G401.6 (cell line): ENCODE measurements around the gene ATE1.
A peak's percentile ranks its signal among the peaks of the same experiment; 100 is the strongest.
"Not testable (repeated sequence)": the region's sequence is repeated elsewhere in the genome, so short reads cannot be mapped to it uniquely, and the experiment has no call there.

ENCODE experiments used
- FAIRE-seq: peaks from 2 replicates; lab custom pipeline; 2012; peaks lifted over from hg19 to GRCh38; lab: Jason Lieb, UNC

The ATE1 gene

DNA sequence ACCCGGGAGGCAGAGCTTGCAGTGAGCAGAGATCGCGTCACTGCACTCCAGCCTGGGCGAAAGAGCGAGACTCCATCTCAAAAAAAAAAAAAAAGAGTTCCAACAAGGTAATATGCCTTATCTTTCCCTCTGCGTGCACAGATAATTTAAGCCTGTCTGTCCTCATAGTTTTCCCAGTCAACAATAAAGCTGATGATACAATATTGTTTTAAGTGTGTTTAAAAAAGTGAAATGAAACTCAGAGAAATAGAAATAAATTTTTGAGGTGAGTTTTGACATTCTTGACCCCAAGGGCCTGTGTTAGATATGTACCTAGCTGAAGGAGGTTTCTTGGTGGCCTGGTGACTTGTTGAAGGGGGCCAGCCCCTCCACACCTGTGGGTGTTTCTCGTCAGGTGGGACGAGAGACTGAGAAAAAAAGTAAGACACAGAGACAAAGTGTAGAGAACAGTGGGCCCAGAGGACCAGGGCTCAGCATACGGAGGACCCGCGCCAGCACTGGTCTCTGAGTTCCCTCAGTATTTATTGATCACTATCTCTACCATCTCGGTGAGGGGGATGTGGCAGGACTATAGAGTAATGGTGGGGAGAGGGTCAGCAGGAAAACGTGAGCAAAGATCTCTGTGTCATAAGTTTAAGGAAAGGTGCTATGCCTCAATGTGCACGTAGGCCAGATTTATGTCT, 1.9 kb upstream of the ATE1 start:
- not testable (repeated sequence) for FAIRE-seq

DNA sequence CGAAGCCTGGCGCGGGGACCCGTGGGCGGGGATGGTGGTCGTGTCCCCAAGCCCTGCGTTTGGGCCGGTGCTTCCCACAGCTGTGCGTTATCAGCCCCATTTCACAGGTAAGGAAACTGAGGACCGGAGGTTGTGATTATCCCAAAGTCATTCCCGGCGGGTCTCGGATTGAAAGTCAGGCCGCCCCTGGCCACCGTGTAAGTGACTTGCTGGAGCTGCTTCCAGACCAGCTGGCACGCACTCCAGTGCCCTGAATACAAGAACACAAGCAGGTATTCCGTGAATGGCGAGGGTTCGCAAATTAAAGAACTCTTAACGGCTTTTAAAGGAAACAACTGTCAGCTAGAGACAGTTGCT, 675 bp upstream of the ATE1 start:
- FAIRE-seq = no peak

DNA sequence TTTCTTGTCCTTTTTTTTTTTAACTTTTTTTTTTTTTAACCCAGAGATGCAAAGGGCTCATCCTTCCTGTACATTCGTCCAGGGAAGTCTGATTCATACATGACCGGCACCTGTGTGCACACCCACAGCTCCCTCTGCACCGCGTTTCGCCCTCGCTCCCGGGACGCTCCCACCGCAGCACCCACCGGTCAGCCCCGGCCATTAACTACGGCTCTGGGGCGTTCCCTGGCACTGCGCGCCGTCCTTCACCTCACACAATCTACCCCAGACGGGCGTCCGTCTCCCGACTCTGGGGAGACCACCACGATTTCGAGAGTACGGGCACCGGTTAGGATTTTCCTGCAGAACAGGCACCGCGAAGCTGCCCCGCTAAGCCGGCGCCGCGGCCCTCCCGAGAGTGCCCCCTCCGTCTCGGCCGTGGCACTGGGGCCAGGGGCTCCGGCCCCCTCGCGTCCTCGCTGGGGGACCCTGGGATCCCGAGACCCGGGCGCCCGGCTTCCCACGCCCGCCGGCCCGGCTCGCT, 452 bp downstream of the ATE1 start:
- no peak for FAIRE-seq

DNA sequence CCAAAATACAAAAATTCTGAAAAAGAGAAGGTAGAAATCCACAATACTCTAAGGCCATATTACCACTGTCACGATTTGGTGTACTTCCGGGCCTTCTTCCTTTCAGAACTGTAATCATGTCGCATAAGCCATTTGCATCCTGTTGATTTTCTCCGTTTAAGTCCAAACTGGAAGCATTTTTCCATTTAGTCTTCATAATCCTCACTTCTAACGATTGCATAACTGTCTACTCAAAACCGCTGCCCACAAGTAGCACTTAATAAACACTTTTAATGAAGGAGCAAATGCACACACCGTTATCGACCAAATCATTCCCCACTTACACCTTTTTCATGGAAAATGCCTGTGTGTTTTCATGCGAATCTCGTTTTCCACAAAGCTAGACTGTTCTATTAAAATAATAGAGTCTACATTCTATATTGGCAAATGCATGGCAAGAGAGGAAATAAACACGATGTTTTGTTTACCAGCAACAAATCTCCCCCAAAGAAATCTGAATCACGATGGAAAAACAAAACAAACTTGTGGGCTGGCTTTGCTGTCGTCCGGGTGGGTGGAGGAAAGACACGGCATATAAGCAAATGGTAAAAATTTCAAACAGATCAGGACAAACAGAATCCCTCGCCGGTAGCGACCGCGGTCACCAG, 1.0 kb downstream of the ATE1 start:
- peak; percentile 68 for FAIRE-seq

DNA sequence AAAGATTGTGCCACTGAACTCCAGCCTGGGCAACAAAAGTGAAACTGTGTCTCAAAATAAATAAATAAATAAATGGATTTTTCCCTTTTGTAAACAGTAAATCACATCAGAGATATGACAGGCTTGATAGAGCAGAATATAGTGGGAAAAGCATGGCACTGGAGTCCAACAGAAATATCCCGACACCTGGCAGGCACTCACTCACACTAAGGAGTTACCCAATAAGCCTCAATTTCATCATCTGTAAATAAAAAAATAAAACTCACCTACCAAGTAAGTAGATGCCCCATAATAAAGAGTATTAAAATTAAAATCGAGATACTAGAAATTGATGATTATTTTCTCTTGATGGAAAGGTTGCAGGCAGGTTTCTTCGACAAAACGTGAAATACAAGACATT, 1.7 kb downstream of the ATE1 start:
- FAIRE-seq = no peak

DNA sequence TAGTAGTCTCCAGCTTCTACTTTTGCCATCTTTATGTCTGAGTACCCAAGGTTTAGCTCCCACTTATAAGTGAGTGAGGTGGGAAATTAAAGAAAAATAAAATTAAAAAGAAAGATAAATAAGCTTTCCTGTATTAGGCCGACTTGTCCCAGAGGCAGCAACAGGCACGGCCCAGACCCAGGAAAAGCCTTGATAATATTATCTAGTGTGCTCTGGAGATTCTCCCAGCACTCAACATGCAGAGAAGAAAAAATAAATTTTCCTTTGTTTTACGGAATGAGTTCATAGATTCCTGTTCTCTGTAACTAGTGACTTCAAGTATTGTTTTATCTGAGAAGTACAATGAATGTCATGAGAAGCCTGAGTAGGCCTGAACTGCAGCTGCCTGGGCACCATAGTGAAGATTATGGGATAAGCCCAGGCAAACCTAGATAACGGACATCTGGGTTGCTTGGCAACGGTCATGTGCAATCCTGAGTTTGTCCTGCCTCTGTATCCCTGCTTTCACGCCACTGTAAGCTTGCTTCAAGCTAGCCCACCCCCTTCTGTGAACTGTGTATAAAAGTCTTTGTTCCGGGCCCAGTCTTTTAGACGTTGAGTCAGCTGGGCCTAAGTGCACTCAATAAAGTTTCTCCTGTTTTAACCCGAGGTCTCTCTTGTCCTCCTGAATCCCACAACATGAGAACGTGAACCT, 6.4 kb downstream of the ATE1 start:
- FAIRE-seq = no peak

DNA sequence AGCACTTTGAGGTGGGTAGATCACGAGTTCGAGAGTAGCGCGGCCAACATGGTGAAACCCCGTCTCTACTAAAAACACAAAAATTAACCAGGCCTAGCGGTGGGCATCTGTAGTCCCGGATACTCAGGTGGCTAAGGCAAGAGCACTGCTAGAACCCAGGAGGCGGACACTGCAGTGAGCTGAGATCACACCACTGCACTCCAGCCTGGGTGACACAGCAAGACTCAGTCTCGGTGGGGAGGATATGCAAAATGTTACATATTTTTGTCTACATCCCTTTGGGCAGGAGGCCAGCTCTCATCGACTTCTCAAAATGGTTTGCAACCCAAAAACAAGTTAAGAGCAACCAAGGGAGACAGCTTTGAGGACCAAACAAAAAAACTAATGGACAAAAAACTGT, 8.2 kb downstream of the ATE1 start:
- FAIRE-seq = no peak

DNA sequence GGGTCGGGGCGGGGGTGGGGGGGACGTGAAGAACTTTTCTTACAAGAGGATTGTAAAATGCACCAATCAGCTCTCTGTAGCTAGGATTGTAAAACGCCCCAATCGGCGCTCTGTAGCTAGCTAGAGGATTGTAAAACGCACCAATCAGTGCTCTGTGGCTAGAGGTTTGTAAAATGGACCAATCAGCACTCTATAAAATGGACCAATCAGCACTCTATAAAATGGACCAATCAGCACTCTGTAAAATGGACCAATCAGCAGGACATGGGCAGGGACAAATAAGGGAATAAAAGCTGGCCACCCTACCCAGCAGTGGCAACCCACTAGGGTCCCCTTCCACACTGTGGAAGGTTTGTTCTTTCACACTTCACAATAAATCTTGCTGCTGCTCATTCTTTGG, 9.0 kb downstream of the ATE1 start:
- FAIRE-seq = not testable (repeated sequence)

DNA sequence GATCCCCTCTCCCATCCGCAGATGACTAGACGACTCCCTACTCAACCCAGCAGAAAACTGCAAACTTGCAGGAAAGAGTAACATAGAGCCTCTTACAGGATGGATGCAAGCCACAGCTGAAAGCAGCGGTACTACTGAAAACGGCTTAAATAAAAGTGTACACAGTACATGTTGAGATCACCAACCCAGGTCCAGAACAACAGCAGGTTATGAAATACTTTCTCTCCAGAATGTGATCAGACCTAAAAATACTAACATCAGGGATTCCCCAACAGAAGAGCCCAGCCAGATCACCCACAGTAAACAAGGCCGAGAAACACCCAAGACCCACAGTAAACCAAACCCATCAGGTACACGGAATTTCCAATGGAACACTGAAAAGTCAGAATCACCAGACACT, 13.2 kb downstream of the ATE1 start:
- FAIRE-seq = no peak

DNA sequence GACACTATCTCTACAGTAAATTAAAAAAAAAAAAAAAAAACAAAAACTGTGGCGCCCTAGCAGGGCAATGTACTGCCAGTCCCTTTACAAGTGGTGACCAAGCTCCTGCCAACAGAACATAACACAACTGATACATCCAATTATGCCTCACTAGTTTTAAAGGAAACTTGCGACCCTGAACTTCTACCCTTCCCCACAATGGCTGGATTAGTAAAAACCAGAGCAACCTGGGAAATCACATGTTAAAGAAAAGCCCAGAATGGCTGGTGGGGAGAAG, 16.5 kb downstream of the ATE1 start:
- no peak for FAIRE-seq

DNA sequence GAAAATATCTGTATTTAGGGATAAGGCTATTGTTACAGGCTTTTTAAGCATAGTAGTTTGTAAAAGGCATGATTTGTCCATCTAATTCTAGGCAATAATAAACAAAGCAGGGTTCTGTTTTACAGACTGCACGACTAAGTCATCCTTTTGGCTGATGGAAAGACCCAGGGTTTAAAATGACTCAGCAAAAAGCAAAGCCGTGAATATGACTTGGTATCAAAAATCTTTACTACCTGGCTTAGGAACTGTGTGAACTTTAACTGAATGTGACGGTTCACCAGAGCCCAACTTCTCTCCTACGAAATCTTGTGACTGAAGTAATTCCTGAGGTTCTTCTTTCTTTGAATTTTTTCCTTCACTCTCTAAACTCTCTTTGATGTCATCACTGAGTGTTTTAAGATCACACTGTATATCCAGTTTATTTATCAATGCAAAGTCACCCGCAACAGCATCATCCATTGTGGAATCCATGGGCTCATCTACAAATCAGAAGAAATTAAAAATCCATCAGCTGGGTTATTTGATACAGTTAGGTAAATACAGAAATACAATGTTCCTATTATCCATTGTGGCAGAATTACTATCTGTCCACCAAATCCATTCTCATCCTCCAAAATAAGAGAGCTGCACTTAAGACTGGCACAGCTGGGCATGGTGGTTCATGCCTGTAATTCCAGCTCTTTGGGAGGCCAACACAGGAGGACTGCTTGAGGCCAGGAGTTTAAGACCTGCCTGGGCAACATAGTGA, 17.0 kb downstream of the ATE1 start:
- no peak for FAIRE-seq

DNA sequence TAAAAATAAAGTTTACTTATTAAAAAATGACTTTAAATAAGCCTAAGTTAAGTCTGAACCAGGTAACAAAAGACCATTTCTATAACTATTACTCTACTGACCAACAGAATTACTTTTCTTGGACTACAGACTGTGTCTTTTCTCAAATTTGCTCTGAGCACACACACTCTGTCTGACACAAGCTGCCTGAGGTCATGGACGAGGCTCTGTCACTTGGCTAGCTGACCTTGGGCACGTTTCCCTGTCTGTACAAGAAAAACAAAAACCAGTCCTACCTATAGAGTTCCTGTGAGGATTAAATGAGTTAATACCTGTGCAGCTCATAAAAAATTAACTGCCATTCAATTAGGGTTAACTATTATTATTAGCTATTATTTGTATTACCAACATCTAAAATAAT, 22.9 kb downstream of the ATE1 start:
- no peak for FAIRE-seq

DNA sequence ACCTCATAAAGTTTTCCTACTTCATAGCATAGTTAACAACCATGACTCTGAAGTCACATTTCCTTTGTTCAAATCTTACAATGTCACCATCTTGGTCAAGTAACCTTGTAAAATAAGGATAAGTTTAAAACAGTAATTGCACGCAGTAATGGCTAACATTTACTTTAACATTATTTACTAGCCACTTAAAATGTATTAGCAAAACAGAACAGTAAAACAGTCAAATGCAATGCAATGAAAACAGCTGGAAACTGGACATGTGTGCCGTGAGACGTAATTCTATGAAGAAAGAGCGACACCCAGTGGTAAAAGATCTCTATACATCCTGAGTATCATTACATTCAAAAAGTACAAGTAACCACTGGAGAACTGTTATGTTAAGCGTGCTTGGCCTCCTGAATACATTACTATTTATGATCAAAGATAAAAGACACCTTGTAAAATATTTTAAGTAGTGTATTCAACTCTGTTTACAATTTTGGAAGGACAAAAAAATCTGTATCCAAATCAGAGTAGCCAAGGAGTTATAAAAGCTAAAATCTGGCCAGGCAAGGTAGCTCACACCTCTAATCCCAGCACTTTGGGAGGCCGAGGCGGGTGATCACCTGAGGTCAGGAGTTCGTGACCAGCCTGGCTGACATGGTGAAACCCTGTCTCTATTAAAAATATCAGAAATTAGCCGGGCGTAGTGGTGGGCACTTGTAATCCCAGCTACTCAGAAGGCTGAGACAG, 27.2 kb downstream of the ATE1 start:
- peak; percentile 99 for FAIRE-seq

DNA sequence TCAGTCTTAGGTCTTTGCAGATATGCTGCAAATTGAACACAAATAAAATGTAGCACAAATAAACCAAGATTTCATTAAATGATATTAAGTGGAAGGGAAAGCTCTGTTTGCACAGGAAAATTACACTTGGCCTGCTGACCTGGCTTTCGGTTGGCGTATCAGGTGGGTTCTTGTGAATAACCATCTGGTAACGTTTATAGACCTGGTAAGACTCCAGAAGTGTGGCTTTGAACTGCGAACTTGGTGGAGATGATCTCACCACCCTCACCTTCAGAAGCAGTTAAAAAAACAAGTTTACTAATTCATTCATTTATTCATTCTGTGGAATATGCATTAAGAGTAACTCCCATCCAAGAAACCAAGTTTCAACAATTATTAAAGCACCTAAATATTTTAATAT, 28.1 kb downstream of the ATE1 start:
- no peak for FAIRE-seq

DNA sequence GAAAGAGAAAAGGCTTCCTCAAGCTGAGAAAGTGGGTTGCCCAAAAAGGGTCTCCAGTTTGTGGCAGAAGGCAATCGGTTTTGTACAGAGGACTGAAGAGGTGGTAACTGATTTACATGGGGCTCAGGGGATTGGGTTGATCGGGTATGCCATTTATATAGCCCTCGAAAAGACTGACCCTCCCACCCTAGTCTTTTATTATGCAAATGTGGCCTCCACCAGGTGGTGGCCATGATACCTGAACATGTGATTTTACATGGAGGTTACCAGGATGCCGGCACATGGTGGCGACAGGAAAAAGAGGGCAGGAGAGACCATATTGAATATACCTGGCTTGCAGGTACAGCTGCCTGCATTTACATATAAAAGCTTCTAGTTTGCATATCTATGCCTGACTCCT, 36.7 kb downstream of the ATE1 start:
- no peak for FAIRE-seq

DNA sequence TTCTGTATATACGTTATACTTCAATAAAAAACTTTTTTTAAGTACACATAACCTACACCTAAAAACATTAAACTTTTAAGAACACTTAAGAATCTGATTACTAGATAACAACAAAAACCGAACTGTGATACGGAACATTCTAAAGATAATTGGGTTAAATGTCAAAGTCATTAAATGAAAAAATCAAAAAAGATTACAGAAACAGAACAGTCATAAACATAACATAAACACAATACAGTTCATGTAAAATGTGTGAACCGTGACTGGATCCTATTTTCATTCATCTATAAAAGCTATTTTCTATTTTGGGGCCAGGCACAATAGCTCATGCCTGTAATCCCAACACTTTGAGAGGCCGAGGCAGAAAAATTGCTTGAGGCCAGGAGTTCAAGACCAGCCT, 38.6 kb downstream of the ATE1 start:
- no peak for FAIRE-seq

DNA sequence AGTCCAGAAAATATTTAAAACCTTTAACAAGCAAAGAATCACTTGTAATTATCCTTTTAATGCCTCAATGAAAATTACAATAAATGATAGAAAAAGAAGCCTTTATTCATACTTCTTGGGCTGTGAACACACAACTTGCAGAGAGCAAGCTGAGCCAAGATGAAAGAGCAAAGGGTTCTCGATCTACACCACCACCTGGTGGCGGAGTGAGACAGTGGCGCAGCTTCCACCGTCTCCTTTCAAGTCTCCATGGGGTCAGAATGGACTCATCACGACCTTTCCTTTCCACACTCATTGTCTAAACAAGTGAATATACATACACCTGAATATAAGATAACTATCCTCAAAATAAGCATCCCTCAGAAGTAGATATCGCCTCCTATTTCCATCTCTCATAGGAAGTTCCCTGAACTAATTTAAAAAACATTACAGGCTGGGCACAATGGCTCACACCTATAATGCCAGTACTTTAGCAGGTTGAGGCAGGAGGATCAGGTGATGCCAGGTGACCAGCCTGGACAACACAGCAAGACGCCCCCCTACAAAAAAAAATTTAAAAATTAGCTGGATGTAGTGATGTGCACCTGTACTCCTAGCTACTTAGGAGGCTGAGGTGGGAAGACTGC, 40.7 kb downstream of the ATE1 start:
- peak; percentile 95 for FAIRE-seq

DNA sequence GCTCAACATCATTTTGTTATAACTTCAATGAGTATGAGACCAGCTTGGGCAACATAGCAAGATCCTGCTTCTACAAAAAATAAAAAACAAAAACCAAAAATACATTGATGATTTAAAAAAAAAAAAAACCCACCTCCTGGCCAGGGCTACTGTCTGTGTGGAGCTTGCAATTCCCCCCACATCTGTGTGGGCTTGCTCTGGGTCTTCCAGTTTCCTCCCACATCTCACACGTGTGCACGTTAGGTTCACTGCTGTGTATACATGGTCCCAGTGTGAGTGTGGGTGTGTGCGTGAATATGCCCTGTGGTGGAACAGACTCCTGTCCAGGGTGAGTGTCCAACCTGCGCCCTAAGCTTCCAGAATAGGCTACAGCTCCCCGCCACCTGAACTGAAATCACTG, 41.6 kb downstream of the ATE1 start:
- no peak for FAIRE-seq

DNA sequence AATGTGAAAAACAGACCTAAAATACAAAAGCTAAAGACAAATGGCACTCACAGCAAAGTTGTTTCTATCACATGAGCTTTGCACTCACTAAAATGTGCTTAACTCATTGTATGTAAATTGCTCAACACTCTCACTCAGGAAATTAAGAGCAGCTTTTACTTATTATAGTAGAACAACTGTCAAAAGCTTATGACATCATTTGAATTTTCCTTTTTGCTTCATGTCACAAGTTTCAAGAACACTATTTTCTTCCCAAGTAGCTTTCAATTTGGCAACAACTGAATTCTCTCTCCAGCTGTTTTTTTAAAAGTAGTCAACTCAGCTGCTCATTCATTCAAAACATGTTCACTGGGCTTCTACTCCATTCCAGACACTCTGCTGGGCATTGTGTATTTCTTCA, 46.9 kb downstream of the ATE1 start:
- FAIRE-seq = no peak

DNA sequence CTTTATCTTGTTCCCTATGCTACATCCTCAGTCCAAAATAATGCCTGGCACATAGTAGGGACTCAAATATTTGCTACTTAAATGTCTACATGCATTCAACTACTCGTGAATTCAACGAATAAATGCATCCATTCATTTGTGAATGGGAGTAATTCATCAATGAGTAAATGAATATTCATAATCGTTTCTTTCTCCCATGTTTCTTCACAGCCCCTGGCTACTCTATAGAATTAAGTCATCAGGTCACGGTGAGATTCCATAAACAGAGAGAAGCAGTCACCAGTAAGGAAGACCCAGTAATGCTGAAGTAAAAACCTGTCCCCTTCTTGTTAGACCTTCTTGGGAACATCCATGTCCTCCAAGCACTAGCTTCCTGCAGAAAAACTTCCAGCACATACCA, 48.4 kb downstream of the ATE1 start:
- no peak for FAIRE-seq

DNA sequence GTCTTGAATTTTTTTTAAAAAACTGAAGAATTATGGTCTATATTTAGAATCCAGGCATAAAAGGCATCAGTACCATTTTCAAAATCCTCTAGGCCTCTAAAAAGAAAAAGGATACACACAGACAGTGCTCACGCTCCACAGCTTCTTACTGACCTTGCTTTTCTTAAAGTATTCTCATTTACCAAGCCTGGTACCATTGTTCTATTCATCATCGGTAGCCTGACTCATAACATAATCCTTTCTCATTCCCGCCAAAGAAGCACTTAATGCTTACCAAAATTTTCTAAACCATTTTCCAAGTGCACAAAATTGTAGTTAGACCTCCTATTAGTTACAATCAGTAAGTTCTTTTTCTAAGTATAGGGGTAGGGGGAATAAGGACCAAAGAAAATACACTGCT, 54.6 kb downstream of the ATE1 start:
- FAIRE-seq = no peak

DNA sequence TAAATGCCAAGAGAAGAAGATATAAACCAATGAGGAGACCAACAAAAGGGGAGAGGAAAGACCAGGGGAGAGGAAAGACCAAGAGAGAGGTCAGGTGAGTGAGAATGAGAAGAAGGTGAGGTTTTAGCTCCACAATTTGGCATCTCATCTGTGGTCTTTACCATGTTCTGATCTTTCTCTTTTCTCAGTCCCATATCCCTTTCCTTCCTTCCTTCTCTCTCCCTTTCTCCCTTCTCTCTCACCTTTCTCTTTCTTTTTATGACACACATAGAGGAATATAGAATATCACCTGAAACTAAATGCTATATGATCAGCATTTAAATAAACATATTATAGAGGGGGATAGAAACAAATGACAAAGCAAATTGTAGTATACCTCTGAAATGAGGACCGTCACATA, 57.4 kb downstream of the ATE1 start:
- no peak for FAIRE-seq
